GM21360 (cell line): ENCODE measurements around the gene MED9.

Experiments used
- ATAC-seq: cut with Tn5 transposase; IDR thresholded peaks from one replicate; pipeline ENCODE4 v1.9.1; 2021; ENCODE audit warnings: mild to moderate bottlenecking, moderate library complexity; ENCODE audit not compliant: unreplicated experiment

Gene MED9

GRCh38 chr17:17514993-17515933 is 38.5 kb downstream of the MED9 start:
- no peak for ATAC-seq

GRCh38 chr17:17515934-17516930 is 39.4 kb downstream of the MED9 start:
- no peak for ATAC-seq

- no peak for ATAC-seq
Measured at GRCh38 chr17:17516941-17517720, 40.3 kb downstream of the MED9 start.

- ATAC-seq: no peak
Measured at GRCh38 chr17:17518014-17518413, 41.2 kb downstream of the MED9 start.

GRCh38 chr17:17518951-17519350 is 42.2 kb downstream of the MED9 start:
- no peak for ATAC-seq

- ATAC-seq: no peak
Measured at GRCh38 chr17:17519886-17520285, 43.1 kb downstream of the MED9 start.

- ATAC-seq: no peak
Measured at GRCh38 chr17:17520599-17521232, 43.9 kb downstream of the MED9 start.

GRCh38 chr17:17523001-17523730 is 46.4 kb downstream of the MED9 start:
- ATAC-seq: no peak

GRCh38 chr17:17523731-17524490 is 47.1 kb downstream of the MED9 start:
- ATAC-seq: no peak

GRCh38 chr17:17525311-17525710 is 48.5 kb downstream of the MED9 start:
- ATAC-seq: no peak

GRCh38 chr17:17525956-17526355 is 49.2 kb downstream of the MED9 start:
- ATAC-seq: no peak

- no peak for ATAC-seq
Measured at GRCh38 chr17:17526369-17526768, 49.6 kb downstream of the MED9 start.

GRCh38 chr17:17527534-17527933 is 50.7 kb downstream of the MED9 start:
- ATAC-seq: no peak

- ATAC-seq: no peak
Measured at GRCh38 chr17:17527956-17528500, 51.2 kb downstream of the MED9 start.

- ATAC-seq: no peak
Measured at GRCh38 chr17:17528696-17529652, 52.2 kb downstream of the MED9 start.

GRCh38 chr17:17531156-17531555 is 54.4 kb downstream of the MED9 start:
- ATAC-seq: no peak

GRCh38 chr17:17532991-17533390 is 56.2 kb downstream of the MED9 start:
- ATAC-seq: no peak
